Natural killer cell (primary cell): ENCODE measurements around the gene ERC1. TPM values are rescaled to one million over a fixed set of nuclear protein-coding genes. Genes with fewer than 3 reads are reported as not detected.

ENCODE experiments used
- ATAC-seq, 3 donors: fragments of 150-1000 bp in 2 of 3; fragments of 200-7000 bp in 1 of 3; cut with Tn5 transposase; 1 replicate in 1 of 3; 2 replicates in 2 of 3; pipeline ENCODE4 v1.10.0; 2021; ENCODE audit warnings: mild to moderate bottlenecking in 2 of 3, moderate library complexity in 2 of 3
- DNase-seq, 2 donors: peaks; one replicate each; pipeline versions ENCODE4 v3.0.0 to v3.0.0-alpha.2; 2013 to 2021; ENCODE audit warnings: mixed read lengths in 1 of 2
- H3K27ac ChIP-seq: one replicate; pipeline ENCODE4 v1.5.1; 2013; ENCODE audit warnings: mild to moderate bottlenecking, low read length
- H3K27me3 ChIP-seq: one replicate; pipeline ENCODE4 v1.6.1; 2013; ENCODE audit warnings: low read length; ENCODE audit not compliant: control insufficient read depth, insufficient read depth
- H3K36me3 ChIP-seq: one replicate; pipeline ENCODE4 v1.6.1; 2013; ENCODE audit warnings: low read length; ENCODE audit not compliant: control insufficient read depth, insufficient read depth
- H3K4me1 ChIP-seq: one replicate; pipeline ENCODE4 v1.6.1; 2013; ENCODE audit warnings: low read length; ENCODE audit not compliant: control insufficient read depth, insufficient read depth
- H3K4me3 ChIP-seq: one replicate; pipeline ENCODE4 v1.5.1; 2013; ENCODE audit warnings: low read length
- H3K9me3 ChIP-seq: one replicate; pipeline ENCODE4 v1.6.1; 2013; ENCODE audit warnings: low read length; ENCODE audit not compliant: control insufficient read depth, insufficient read depth
- H3K27ac Mint-ChIP-seq, 2 donors: one replicate each; pipeline ENCODE4 v1.8.0; 2022; ENCODE audit warnings: mild to moderate bottlenecking in 2 of 2, mixed read lengths in 2 of 2, moderate library complexity in 1 of 2
- H3K27me3 Mint-ChIP-seq, 2 donors: one replicate each; pipeline ENCODE4 v1.8.0; 2022; ENCODE audit warnings: low read depth in 2 of 2, mixed read lengths in 2 of 2
- H3K36me3 Mint-ChIP-seq: one replicate; pipeline ENCODE4 v1.8.0; 2022; ENCODE audit warnings: mixed read lengths
- H3K4me1 Mint-ChIP-seq, 2 donors: one replicate each; pipeline ENCODE4 v1.8.0; 2022; ENCODE audit warnings: mixed read lengths in 2 of 2
- H3K4me3 Mint-ChIP-seq: one replicate; pipeline ENCODE4 v1.8.0; 2022; ENCODE audit warnings: mild to moderate bottlenecking, moderate library complexity, mixed read lengths
- H3K9me3 Mint-ChIP-seq, 2 donors: one replicate each; pipeline ENCODE4 v1.8.0; 2022; ENCODE audit warnings: mixed read lengths in 2 of 2
- WGBS: methylation state at CpG from one replicate; pipeline ENCODE4 v1.1.7; 2013; ENCODE audit warnings: missing lambda C conversion rate; ENCODE audit not compliant: insufficient coverage; 5-methylcytosine and 5-hydroxymethylcytosine counted together
- intact Hi-C: fragments of 100-400 bp; cut with micrococcal nuclease; formaldehyde crosslinking; loops from one replicate; pipeline ENCODE4 v1.14.2; 2022
- total RNA-seq, 4 donors: library from RNA; stranded (reverse); fragments of 120-200 nt in 1 of 4; gene quantifications; one replicate each; pipeline versions ENCODE4 v1.2.3 to v1.2.4, GENCODE V29; 2013 to 2022
- TF ChIP-seq, protein P1 (sequence below): fragments of 200-600 bp; IDR thresholded peaks from one replicate; pipeline ENCODE4 v1.8.0; 2022; ENCODE audit warnings: antibody characterized with exemption

ERC1 gene
- total RNA-seq, 3 donors from 2014 or later (not counting 1 experiment from before 2014, with no cell fraction given) = 43.5 to 54.0 (median 44.9) TPM

DNA sequence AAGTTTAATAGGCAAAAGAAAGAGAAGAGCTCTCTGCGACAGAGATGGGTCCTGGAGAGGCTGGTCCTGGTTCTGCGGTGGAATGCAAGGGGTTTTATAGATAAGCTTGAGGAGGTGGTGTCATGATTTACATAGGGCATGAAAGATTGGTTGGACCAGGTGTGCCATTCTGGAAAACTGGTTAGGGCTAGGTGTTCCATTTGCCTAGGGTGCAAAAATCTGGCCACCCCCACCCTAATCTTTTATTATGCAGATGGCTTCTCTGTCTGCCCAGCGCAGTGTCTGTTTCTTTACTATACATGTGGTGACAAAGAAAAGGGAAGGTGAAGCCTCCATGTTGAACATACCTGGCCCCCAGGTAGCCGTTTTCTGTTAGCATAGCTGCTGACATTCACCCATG lies 65.4 kb downstream of the ERC1 start:
- ATAC-seq (no peak), DNase-seq (no peak)
- Histone ChIP-seq H3K4me1 (no peaks in the 10 kb centered on the region), H3K9me3 (no peaks in the 10 kb centered on the region), H3K36me3 (no peaks in the 10 kb centered on the region), H3K27ac (no peak overlapping the region), H3K4me3 (no peak overlapping the region), H3K27me3 (no peaks in the 10 kb centered on the region)
- Mint-ChIP-seq H3K4me3 (no peak overlapping the region), H3K27me3 (no peaks in the 10 kb centered on the region), H3K36me3 (no peaks in the 10 kb centered on the region), H3K27ac (no peak overlapping the region), H3K9me3 (peaks cover 0 to 2% of the 10 kb centered on the region in 2 donors), H3K4me1 (peaks cover 0 to 8% of the 10 kb centered on the region in 2 donors)
- 92% methylated on average over 4 of the region's 4 CpGs for WGBS
- intact Hi-C loops = no loop called here
- TF ChIP-seq, protein P1, sequence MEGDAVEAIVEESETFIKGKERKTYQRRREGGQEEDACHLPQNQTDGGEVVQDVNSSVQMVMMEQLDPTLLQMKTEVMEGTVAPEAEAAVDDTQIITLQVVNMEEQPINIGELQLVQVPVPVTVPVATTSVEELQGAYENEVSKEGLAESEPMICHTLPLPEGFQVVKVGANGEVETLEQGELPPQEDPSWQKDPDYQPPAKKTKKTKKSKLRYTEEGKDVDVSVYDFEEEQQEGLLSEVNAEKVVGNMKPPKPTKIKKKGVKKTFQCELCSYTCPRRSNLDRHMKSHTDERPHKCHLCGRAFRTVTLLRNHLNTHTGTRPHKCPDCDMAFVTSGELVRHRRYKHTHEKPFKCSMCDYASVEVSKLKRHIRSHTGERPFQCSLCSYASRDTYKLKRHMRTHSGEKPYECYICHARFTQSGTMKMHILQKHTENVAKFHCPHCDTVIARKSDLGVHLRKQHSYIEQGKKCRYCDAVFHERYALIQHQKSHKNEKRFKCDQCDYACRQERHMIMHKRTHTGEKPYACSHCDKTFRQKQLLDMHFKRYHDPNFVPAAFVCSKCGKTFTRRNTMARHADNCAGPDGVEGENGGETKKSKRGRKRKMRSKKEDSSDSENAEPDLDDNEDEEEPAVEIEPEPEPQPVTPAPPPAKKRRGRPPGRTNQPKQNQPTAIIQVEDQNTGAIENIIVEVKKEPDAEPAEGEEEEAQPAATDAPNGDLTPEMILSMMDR = no peak

DNA sequence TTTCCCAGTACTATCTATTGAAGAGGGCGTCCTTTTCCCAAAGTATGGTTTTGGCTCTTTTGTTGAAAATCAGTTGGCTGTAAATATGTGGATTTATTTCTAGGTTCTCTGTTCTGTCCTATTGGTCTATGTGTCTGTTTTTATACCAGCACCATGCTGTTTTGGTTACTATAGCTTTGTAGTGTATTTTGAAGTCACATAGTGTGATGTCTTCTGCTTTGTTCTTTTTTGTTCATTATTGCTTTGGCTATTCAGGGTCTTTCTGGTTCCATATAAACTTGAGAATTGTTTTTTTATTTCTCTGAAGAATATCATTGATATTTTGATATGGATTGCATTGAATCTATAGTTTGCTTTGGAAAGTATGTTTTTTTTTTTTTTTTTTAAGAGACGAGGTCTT lies 67.4 kb downstream of the ERC1 start:
- peaks cover 0 to 8% of the 10 kb centered on the region in 2 donors for H3K4me1 Mint-ChIP-seq
- Histone ChIP-seq H3K27ac (no peak overlapping the region), H3K9me3 (peaks cover 6% of the 10 kb centered on the region), H3K36me3 (no peaks in the 10 kb centered on the region), H3K4me1 (no peaks in the 10 kb centered on the region), H3K27me3 (no peaks in the 10 kb centered on the region), H3K4me3 (no peak overlapping the region)
- WGBS = 100% methylated on average over 1 of the region's 2 CpGs
- H3K4me3 Mint-ChIP-seq = no peak overlapping the region
- no peaks in the 10 kb centered on the region for H3K27me3 Mint-ChIP-seq
- peaks cover 1% of the 10 kb centered on the region for H3K36me3 Mint-ChIP-seq
- intact Hi-C loops = no loop called here
- ATAC-seq (no peak), DNase-seq (no peak)
- no peak overlapping the region for H3K27ac Mint-ChIP-seq
- peaks cover 0 to 6% of the 10 kb centered on the region in 2 donors for H3K9me3 Mint-ChIP-seq
- TF ChIP-seq, protein P1 = no peak

DNA sequence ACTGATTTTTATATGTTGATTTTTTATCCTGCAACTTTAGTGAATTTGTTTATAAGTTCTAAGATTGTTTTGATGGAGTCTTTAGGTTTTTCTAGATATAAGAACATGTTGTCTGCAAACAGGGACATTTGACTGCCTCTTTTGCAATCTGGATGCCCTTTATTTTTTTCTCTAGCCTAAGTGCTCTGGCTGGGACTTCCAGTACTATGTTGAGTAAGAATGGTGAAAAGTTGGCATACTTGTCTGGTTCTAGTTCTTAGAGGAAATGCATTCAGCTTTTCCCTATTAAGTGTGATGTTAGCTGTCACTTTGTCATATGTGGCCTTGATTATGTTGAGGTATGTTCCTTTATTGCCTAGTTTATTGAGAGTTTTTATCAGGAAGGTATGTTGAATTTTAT lies 68.1 kb downstream of the ERC1 start:
- Mint-ChIP-seq H3K4me3 (no peak overlapping the region), H3K9me3 (peaks cover 3 to 11% of the 10 kb centered on the region in 2 donors), H3K4me1 (peaks cover 0 to 8% of the 10 kb centered on the region in 2 donors), H3K27ac (no peak overlapping the region), H3K27me3 (no peaks in the 10 kb centered on the region), H3K36me3 (peaks cover 8% of the 10 kb centered on the region)
- ATAC-seq = no peak
- Histone ChIP-seq H3K27me3 (no peaks in the 10 kb centered on the region), H3K27ac (no peak overlapping the region), H3K36me3 (no peaks in the 10 kb centered on the region), H3K4me3 (no peak overlapping the region), H3K9me3 (peaks cover 9% of the 10 kb centered on the region), H3K4me1 (no peaks in the 10 kb centered on the region)
- TF ChIP-seq, protein P1 = no peak
- no peak for DNase-seq
- intact Hi-C loops = no loop called here

DNA sequence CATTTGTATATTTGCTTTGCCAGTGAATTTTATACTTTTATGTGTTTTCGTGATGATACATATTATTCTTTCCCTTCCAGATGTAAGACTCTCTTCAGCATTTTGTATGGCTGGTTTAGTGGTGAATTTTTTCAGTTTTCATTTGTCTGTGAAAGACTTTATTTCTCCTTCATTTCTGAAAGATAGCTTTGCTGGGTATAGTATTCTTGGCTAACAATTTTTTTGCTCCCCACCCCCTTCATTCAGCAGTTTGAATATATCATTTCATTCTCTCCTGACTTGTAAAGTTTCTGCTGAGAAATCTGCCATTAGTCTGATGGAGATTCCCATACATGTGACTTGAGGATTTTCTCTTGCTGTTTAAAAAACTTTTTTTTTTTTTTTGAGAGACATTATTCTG lies 72.8 kb downstream of the ERC1 start:
- DNase-seq (no peak), ATAC-seq (no peak)
- no peak overlapping the region for H3K27ac ChIP-seq
- Mint-ChIP-seq H3K4me3 (no peak overlapping the region), H3K27me3 (no peaks in the 10 kb centered on the region), H3K9me3 (peaks cover 5 to 17% of the 10 kb centered on the region in 2 donors), H3K27ac (no peak overlapping the region), H3K4me1 (peaks cover 0 to 8% of the 10 kb centered on the region in 2 donors), H3K36me3 (peaks cover 8% of the 10 kb centered on the region)
- no peaks in the 10 kb centered on the region for H3K27me3 ChIP-seq
- no CpG with 5 or more reads among the region's 1 CpG for WGBS
- intact Hi-C loops = no loop called here
- no peaks in the 10 kb centered on the region for H3K36me3 ChIP-seq
- H3K9me3 ChIP-seq = peaks cover 13% of the 10 kb centered on the region
- no peaks in the 10 kb centered on the region for H3K4me1 ChIP-seq
- no peak overlapping the region for H3K4me3 ChIP-seq
- TF ChIP-seq, protein P1 = no peak
